Tibial artery (tissue), 4 donors: ENCODE results near the gene NTSR1.

Source experiments
- DNase-seq, 2 donors: peaks; one replicate each; pipeline ENCODE4 v3.0.0-alpha.2; 2019
- H3K27ac ChIP-seq, 2 donors: fragments of 200-600 bp; sonication (generic) in 1 of 2; 1 replicate in 1 of 2; 2 replicates in 1 of 2; pipeline ENCODE4 v1.5.1; 2018 to 2019; ENCODE audit warnings: mild to moderate bottlenecking in 1 of 2
- H3K27me3 ChIP-seq, 2 donors: fragments of 200-600 bp; sonication (generic) in 1 of 2; one replicate each; pipeline versions ENCODE4 v1.5.1 to v1.6.0; 2016 to 2019
- H3K36me3 ChIP-seq, 3 donors: fragments of 200-600 bp; sonication (generic) in 2 of 3; one replicate each; pipeline ENCODE4 v1.5.1; 2016 to 2019; ENCODE audit warnings: mild to moderate bottlenecking in 2 of 3
- H3K4me1 ChIP-seq, 4 donors: fragments of 200-600 bp; sonication (generic) in 2 of 4; 1 replicate in 3 of 4; 2 replicates in 1 of 4; pipeline ENCODE4 v1.5.1; 2016 to 2019
- H3K4me3 ChIP-seq, 2 donors: fragments of 200-600 bp; sonication (generic) in 1 of 2; 1 replicate in 1 of 2; 2 replicates in 1 of 2; pipeline ENCODE4 v1.5.1; 2018 to 2019; ENCODE audit warnings: mild to moderate bottlenecking in 2 of 2
- H3K9me3 ChIP-seq, 3 donors: fragments of 200-600 bp; sonication (generic) in 1 of 3; one replicate each; pipeline ENCODE4 v1.5.1; 2016 to 2019
- intact Hi-C: fragments of 100-400 bp; cut with DNase I; formaldehyde crosslinking; loops from one replicate; pipeline ENCODE4 v1.15.0; 2023; ENCODE audit warnings: low total_unique reads
- TF ChIP-seq, protein P1 (sequence below), 2 experiments: fragments of 200-600 bp in 1 of 2; fragments of 450-650 bp in 1 of 2; IDR thresholded peaks; one replicate each; pipeline ENCODE4 v1.5.1; 2017 to 2019; ENCODE audit warnings: antibody characterized with exemption in 2 of 2, mild to moderate bottlenecking in 1 of 2, moderate library complexity in 1 of 2

Gene NTSR1

GRCh38 chr20:62765432-62766070 lies 56.9 kb downstream of the NTSR1 start:
- H3K4me3 ChIP-seq, result no peak overlapping the region
- no peaks in the 10 kb centered on the region for H3K9me3 ChIP-seq
- H3K4me1 ChIP-seq, result peaks cover 0 to 7% (median 0%) of the 10 kb centered on the region in 4 donors
- peaks cover 0 to 95% of the 10 kb centered on the region in 2 donors for H3K27me3 ChIP-seq
- TF ChIP-seq, protein P1, sequence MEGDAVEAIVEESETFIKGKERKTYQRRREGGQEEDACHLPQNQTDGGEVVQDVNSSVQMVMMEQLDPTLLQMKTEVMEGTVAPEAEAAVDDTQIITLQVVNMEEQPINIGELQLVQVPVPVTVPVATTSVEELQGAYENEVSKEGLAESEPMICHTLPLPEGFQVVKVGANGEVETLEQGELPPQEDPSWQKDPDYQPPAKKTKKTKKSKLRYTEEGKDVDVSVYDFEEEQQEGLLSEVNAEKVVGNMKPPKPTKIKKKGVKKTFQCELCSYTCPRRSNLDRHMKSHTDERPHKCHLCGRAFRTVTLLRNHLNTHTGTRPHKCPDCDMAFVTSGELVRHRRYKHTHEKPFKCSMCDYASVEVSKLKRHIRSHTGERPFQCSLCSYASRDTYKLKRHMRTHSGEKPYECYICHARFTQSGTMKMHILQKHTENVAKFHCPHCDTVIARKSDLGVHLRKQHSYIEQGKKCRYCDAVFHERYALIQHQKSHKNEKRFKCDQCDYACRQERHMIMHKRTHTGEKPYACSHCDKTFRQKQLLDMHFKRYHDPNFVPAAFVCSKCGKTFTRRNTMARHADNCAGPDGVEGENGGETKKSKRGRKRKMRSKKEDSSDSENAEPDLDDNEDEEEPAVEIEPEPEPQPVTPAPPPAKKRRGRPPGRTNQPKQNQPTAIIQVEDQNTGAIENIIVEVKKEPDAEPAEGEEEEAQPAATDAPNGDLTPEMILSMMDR (IDR thresholded peaks at IDR 0.05), result no peak
- H3K27ac ChIP-seq, result no peak overlapping the region
- no peak for DNase-seq
- intact Hi-C loops, result loop anchor here (5.0 kb wide), 1 partner anchor 492 kb away; no protein-coding TSS in a partner anchor
- no peaks in the 10 kb centered on the region for H3K36me3 ChIP-seq

- DNase-seq, result no peak
- TF ChIP-seq, protein P1 (IDR thresholded peaks at IDR 0.05), result no peak
- intact Hi-C loops, result loop anchor here (5.0 kb wide), 1 partner anchor 491 kb away; no protein-coding TSS in a partner anchor
- H3K27ac ChIP-seq, result no peak overlapping the region
- H3K27me3 ChIP-seq, result peaks cover 0 to 95% of the 10 kb centered on the region in 2 donors
- H3K4me1 ChIP-seq, result peaks cover 0 to 7% (median 0%) of the 10 kb centered on the region in 4 donors
- H3K9me3 ChIP-seq, result no peaks in the 10 kb centered on the region
- no peak overlapping the region for H3K4me3 ChIP-seq
- H3K36me3 ChIP-seq, result no peaks in the 10 kb centered on the region
Observed at GRCh38 chr20:62766071-62766450, 57.4 kb downstream of the NTSR1 start.

DNA sequence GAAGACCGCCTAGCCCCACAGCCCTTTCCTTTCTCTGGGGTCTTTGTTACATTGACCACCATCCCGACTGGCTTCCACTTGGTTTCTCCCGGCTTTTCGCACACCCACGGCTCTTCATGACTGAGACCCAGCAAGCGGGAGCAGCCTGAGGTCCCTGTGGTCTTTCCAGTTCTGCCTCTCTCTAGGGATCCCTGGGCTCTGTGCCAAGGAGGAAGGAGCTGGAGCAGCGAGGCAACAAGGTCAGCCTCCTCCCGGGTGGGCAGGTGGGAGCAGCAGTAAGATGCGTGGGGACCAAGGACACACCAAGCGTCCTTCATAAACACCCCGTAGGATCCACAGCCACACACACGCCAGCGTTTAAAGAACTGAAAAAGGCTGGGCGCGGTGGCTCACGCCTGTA lies 58.1 kb downstream of the NTSR1 start:
- Histone ChIP-seq H3K27me3 (peaks cover 0 to 95% of the 10 kb centered on the region in 2 donors), H3K4me1 (peaks cover 0 to 7% (median 0%) of the 10 kb centered on the region in 4 donors), H3K36me3 (no peaks in the 10 kb centered on the region), H3K4me3 (no peak overlapping the region), H3K27ac (no peak overlapping the region), H3K9me3 (no peaks in the 10 kb centered on the region)
- intact Hi-C loops, result loop anchor here (5.0 kb wide), 1 partner anchor 491 kb away; no protein-coding TSS in a partner anchor
- DNase-seq, result no peak
- TF ChIP-seq, protein P1 (IDR thresholded peaks at IDR 0.05), result no peak

DNA sequence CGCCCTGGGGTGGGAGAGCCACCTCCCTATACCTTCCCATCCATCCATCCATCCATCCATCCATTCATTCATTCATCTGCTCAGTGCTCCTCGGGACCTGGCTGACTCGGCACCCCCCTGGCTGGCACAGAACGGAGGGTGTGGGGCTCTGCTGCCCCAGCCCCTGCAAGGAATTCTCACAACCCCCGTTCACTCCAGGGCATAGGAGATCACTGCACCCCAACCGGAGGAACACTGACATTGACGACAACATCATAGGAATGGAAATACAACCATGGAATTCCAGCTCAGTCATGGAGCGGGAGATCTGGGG lies 59.6 kb downstream of the NTSR1 start:
- TF ChIP-seq, protein P1 (IDR thresholded peaks at IDR 0.05), result no peak
- Histone ChIP-seq H3K4me3 (no peak overlapping the region), H3K4me1 (peaks cover 0 to 7% (median 0%) of the 10 kb centered on the region in 4 donors), H3K27ac (no peak overlapping the region), H3K27me3 (peaks cover 0 to 93% of the 10 kb centered on the region in 2 donors), H3K36me3 (no peaks in the 10 kb centered on the region), H3K9me3 (no peaks in the 10 kb centered on the region)
- intact Hi-C loops, result loop anchor here (5.0 kb wide), 1 partner anchor 489 kb away; no protein-coding TSS in a partner anchor
- DNase-seq, result no peak

DNA sequence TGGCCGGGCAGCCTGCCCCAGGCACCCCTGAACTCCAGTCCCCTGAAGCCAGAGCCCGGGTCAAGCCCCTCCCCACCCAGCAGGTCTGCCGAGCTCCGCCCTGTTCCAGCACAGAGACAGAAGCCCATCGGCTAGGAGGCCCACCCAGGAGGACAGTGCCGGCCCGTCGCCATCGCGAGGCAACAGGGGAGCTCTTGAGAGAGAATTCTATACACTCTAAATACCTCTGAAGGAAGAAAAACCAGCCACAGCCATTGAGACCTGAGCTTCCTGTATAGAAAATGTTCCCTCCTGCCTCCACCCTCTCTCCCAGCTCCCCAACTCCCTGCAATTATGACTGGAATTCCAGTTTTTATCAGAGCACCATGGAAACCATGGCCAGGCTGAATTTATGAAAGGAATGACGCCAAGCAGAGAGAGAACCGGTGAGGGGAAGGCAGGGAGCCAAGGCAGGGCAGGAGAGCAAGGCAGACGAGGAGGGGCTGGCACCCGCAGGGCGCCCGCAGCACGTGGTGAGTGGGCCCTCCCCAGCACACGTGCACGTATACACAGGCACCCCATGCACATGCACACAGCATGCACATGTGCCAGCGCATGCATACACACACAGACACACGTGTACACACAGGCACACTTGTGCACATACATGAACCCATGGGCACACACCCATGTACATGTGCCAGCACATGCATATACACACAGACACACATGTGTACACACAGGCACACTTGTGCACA lies 60.1 kb downstream of the NTSR1 start:
- TF ChIP-seq, protein P1 (IDR thresholded peaks at IDR 0.05), result no peak
- Histone ChIP-seq H3K27ac (no peak overlapping the region), H3K4me1 (peaks cover 0 to 7% (median 0%) of the 10 kb centered on the region in 4 donors), H3K4me3 (no peak overlapping the region), H3K36me3 (no peaks in the 10 kb centered on the region), H3K27me3 (peaks cover 0 to 89% of the 10 kb centered on the region in 2 donors), H3K9me3 (no peaks in the 10 kb centered on the region)
- DNase-seq, result no peak
- intact Hi-C loops, result loop anchor here (5.0 kb wide), 1 partner anchor 489 kb away; no protein-coding TSS in a partner anchor
